GM12874 (cell line): ENCODE data around the gene FADS3.

Experiments used
- TF ChIP-seq, protein P1 (sequence below): IDR thresholded peaks from 2 replicates; pipeline ENCODE4 v1.5.1; 2011; ENCODE audit warnings: low read depth, mild to moderate bottlenecking, control low read depth, low read length, moderate library complexity; ENCODE audit not compliant: insufficient read depth

Gene FADS3

DNA sequence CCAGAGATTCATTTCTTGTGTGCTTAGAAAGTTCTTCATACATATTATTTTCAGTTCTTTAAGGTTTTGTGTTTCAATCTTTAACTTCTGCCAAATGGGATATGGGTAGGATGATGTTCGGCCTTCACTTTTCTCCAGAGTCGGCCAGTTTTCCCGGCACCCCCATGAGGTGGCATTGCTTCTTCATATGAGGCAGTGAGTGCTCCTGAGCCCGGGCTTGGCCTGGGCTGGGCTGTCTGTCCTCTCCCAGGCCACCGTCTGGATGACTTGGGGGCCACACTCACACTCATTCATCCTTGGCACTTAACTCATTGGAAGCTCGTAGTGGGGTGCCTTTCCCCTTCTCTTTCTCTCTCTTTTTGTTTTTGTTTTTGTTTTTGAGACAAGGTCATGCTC is 39.4 kb downstream of the FADS3 start:
- TF ChIP-seq, protein P1, sequence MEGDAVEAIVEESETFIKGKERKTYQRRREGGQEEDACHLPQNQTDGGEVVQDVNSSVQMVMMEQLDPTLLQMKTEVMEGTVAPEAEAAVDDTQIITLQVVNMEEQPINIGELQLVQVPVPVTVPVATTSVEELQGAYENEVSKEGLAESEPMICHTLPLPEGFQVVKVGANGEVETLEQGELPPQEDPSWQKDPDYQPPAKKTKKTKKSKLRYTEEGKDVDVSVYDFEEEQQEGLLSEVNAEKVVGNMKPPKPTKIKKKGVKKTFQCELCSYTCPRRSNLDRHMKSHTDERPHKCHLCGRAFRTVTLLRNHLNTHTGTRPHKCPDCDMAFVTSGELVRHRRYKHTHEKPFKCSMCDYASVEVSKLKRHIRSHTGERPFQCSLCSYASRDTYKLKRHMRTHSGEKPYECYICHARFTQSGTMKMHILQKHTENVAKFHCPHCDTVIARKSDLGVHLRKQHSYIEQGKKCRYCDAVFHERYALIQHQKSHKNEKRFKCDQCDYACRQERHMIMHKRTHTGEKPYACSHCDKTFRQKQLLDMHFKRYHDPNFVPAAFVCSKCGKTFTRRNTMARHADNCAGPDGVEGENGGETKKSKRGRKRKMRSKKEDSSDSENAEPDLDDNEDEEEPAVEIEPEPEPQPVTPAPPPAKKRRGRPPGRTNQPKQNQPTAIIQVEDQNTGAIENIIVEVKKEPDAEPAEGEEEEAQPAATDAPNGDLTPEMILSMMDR: no peak

GRCh38 chr11:61851113-61851899 is 40.0 kb downstream of the FADS3 start:
- TF ChIP-seq, protein P1: no peak

DNA sequence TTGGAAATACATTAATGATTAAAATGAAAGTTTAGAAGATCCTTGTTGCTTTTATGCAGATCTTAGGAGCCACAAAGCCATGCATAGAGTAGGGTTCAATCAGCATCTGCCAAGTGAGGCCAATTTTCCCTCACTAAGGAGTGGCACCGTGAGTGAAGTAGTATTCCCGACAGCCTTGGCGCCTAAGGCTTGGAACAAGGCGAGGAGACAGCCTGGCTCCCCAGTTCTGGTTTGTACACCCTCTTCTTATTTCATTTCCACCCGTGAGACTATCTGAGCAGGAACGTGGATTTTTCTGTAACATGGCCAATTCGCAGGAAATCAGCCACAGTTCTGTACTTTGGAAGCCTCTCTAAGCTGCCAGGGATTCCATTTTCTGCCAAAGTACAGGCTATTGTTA is 40.7 kb downstream of the FADS3 start:
- TF ChIP-seq, protein P1: no peak

GRCh38 chr11:61848631-61849030 is 42.7 kb downstream of the FADS3 start:
- TF ChIP-seq, protein P1: no peak

DNA sequence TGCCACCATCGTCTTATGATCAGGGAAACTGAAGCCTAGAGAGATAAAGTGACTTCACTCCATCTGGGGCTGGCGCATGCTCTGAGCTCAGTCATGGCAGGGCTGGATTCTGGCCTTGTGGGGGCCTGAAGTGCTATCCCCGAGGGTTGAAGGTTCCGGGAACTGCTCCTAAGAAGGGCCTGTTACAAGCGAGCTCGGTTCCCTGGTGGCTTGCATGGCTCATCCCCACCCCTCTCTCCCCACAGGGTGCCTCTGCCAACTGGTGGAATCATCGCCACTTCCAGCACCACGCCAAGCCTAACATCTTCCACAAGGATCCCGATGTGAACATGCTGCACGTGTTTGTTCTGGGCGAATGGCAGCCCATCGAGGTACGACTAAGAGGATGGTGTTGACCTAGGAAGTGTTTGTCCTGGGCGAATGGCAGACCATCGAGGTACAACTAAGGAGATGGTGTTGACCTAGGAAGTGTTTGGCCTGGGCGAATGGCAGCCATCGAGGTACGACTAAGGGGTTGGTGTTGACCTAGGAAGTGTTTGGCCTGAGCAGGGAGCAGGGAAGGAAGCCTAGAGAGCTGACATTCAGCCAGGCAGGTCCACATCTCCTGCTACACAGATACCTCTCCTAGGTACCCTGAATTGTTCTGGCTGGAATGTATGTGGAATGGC is 43.3 kb downstream of the FADS3 start:
- TF ChIP-seq, protein P1: no peak

- TF ChIP-seq, protein P1: no peak
Measured at GRCh38 chr11:61846362-61847020, 44.9 kb downstream of the FADS3 start.

- TF ChIP-seq, protein P1: no peak
Measured at GRCh38 chr11:61844909-61845565, 46.3 kb downstream of the FADS3 start.
